ENCODE results near the gene PER2. TPM values are rescaled to one million over a fixed set of nuclear protein-coding genes. Genes with fewer than 3 reads are reported as not detected.

The PER2 gene
- total and polyA plus RNA-seq, 9 of the 15 experiments (the other 6 are each of a cell fraction or from before 2014, with no cell fraction given) = 1.1 to 10.3 (median 2.9) TPM

- WGBS (ENCODE audit: insufficient coverage, low coverage, missing lambda C conversion rate) = 3% methylated on average over 27 of the region's 108 CpGs
- FAIRE-seq = peak; percentile 87
- CTCF ChIA-PET (ENCODE audit: low intra/inter-chr PET ratio) = no interaction called here
- H3K9me3 ChIP-seq (replicated peaks; ENCODE audit: control insufficient read depth, insufficient read depth, low read depth, low read length) = no peaks in the 10 kb centered on the region
- intact Hi-C loops (cut with micrococcal nuclease) (no loop called here), in situ Hi-C loops (cut with MboI) (no loop called here)
- POLR2A ChIA-PET = interaction anchor here (0.6 to 1.9 kb wide), 4 partner anchors 11 to 197 kb away, joined by 3 to 4 read pairs (median 3); no protein-coding TSS in a partner anchor
- peak overlapping the region; percentile 83 to 97 for H3K9ac ChIP-seq (ENCODE audit: insufficient read depth in 1 of 2, low read depth in 2 of 2, low read length in 2 of 2)
- H4K20me1 ChIP-seq (replicated peaks; ENCODE audit: control insufficient read depth, insufficient read depth, low read length) = no peaks in the 10 kb centered on the region; the same call in 1 of the 2 replicates
- ATAC-seq = peak; percentile 92
- peak overlapping the region; percentile 85 for H3K4me2 ChIP-seq (ENCODE audit: insufficient read depth, low read length)
- H3K4me3 ChIP-seq = peak overlapping the region; percentile 71
- peak overlapping the region; percentile 84 for H3K27ac ChIP-seq (ENCODE audit: extremely low read depth, low read depth, low read length)
- peaks cover 5% of the 10 kb centered on the region for H3K9me1 ChIP-seq (ENCODE audit: control insufficient read depth, insufficient read depth, low read length)
- peaks cover 3 to 29% of the 10 kb centered on the region in 2 experiments; a peak in 4 of 5 replicates for H3K4me1 ChIP-seq (replicated peaks in 1 of 2; ENCODE audit: control insufficient read depth in 2 of 2, insufficient read depth in 2 of 2, low read length in 2 of 2)
- H3K36me3 ChIP-seq (ENCODE audit: control insufficient read depth, insufficient read depth, low read length) = peaks cover 5% of the 10 kb centered on the region; the same call in 1 of the 3 replicates
- no peaks in the 10 kb centered on the region; a peak in 1 of 5 replicates for H3K27me3 ChIP-seq (ENCODE audit: control insufficient read depth in 2 of 2, insufficient read depth in 2 of 2, low read length in 2 of 2)
- TSS peak; percentile 86 for BruUV-seq (replicated peaks)
- DNase-seq (ENCODE audit: extremely low read depth in 1 of 4, low spot score in 3 of 4) = peak; percentile 87 to 97 (median 91)
- H2AFZ ChIP-seq (ENCODE audit: low read depth, low read length) = peak overlapping the region; percentile 90
- H3K79me2 ChIP-seq (ENCODE audit: control insufficient read depth, insufficient read depth, low read length) = peaks cover 41% of the 10 kb centered on the region
- TF ChIP-seq RFX1 (IDR thresholded peaks at IDR 0.05) = no peak
- TF ChIP-seq ZFPM2 (CRISPR knock-in tag; IDR thresholded peaks at IDR 0.05) = no peak
- TF ChIP-seq ZNF785 (CRISPR knock-in tag; IDR thresholded peaks at IDR 0.05) = no peak
- TF ChIP-seq ARID1B (IDR thresholded peaks at IDR 0.05) = no peak
- TF ChIP-seq RBM39 (optimal IDR thresholded peaks at IDR 0.05; ENCODE audit: low read depth, low read length) = no peak
- no peak for TF ChIP-seq FOXP4 (CRISPR knock-in tag; IDR thresholded peaks at IDR 0.05; ENCODE audit: borderline replicate concordance)
- TF ChIP-seq STAT5A (IDR thresholded peaks at IDR 0.05; ENCODE audit: borderline replicate concordance, low read length) = no peak
- no peak for TF ChIP-seq ZNF512 (tag; IDR thresholded peaks at IDR 0.05)
- TF ChIP-seq ZNF408 (CRISPR knock-in tag; IDR thresholded peaks at IDR 0.05; ENCODE audit: low read depth) = no peak
- TF ChIP-seq ZNF436 (CRISPR knock-in tag; IDR thresholded peaks at IDR 0.05) = no peak
- peak; percentile 65 to 78 for TF ChIP-seq E2F6 (IDR thresholded peaks at IDR 0.05; ENCODE audit: borderline replicate concordance in 1 of 2, extremely low read depth in 1 of 2, insufficient read depth in 1 of 2, insufficient read length in 1 of 2, low read depth in 1 of 2, low read length in 1 of 2, poor library complexity in 1 of 2, severe bottlenecking in 1 of 2)
- no peak for TF ChIP-seq TFAM (CRISPR knock-in tag; conservative IDR thresholded peaks at IDR 0.05)
- no peak for TF ChIP-seq SETDB1 (IDR thresholded peaks at IDR 0.05; ENCODE audit: low read length)
- TF ChIP-seq TCFL5 (CRISPR knock-in tag; conservative IDR thresholded peaks at IDR 0.05) = no peak
- no peak for TF ChIP-seq ZNF12 (CRISPR knock-in tag; IDR thresholded peaks at IDR 0.05)
- no peak for TF ChIP-seq ZNF431 (CRISPR knock-in tag; IDR thresholded peaks at IDR 0.05)
- TF ChIP-seq CTBP1 (IDR thresholded peaks at IDR 0.05; ENCODE audit: borderline replicate concordance) = 0 out of 2 replicates have a peak, but pooled peaks have one; percentile 58
Observed at GRCh38 chr2:238288650-238289573, 502 bp upstream of the PER2 start.

Measured in K562 (cell line).